Activated CD4-positive, CD25-positive, alpha-beta regulatory T cell treated with anti-CD3 and anti-CD28 coated beads, Interleukin-2, amount 50 U/mL, for 16 hours (primary cell): ENCODE results near the gene DUS2.
"Not testable (repeated sequence)": the region's sequence is repeated elsewhere in the genome, so short reads cannot be mapped to it uniquely, and the experiment has no call there.

Source experiments
- DNase-seq: peaks from one replicate; pipeline ENCODE4 v3.0.0-alpha.2; 2020; ENCODE audit warnings: low read depth, low spot score

The DUS2 gene

GRCh38 chr16:68022728-68023537 is at the start of gene DUS2, which contains the start of gene DDX28:
Gene DUS2 (plus strand): TSS chr16:68023284. CDS start chr16:68038024, 14,740 bp downstream.
Gene DDX28 (minus strand): TSS chr16:68023232. CDS start chr16:68023202, 30 bp downstream.
- peak; percentile 93 for DNase-seq

- no peak for DNase-seq
These were observed 47.6 kb upstream of the DUS2 start for GRCh38 chr16:67975321-67976105.

- no peak for DNase-seq
These were observed 46.9 kb upstream of the DUS2 start for GRCh38 chr16:67976205-67976604.

GRCh38 chr16:67977005-67977404 is 46.1 kb upstream of the DUS2 start:
- DNase-seq, result no peak

- DNase-seq, result no peak
These were observed 45.4 kb upstream of the DUS2 start for GRCh38 chr16:67977469-67978227.

- DNase-seq, result no peak
These were observed 43.0 kb upstream of the DUS2 start, which contains the start of gene DPEP3 for GRCh38 chr16:67979955-67980678. Gene DPEP3 (minus strand): TSS chr16:67980499. CDS start chr16:67980380, 119 bp downstream.

GRCh38 chr16:67982011-67982696 is 40.9 kb upstream of the DUS2 start:
- no peak for DNase-seq

- DNase-seq, result no peak
These were observed 36.1 kb upstream of the DUS2 start for GRCh38 chr16:67986949-67987348.

- DNase-seq, result no peak
These were observed 35.5 kb upstream of the DUS2 start for GRCh38 chr16:67987460-67988160.

GRCh38 chr16:67988675-67989074 is 34.4 kb upstream of the DUS2 start:
- DNase-seq, result no peak

GRCh38 chr16:67989322-67990017 is 33.6 kb upstream of the DUS2 start:
- no peak for DNase-seq

- no peak for DNase-seq
These were observed 33.1 kb upstream of the DUS2 start for GRCh38 chr16:67990018-67990386.

- no peak for DNase-seq
These were observed 30.4 kb upstream of the DUS2 start for GRCh38 chr16:67992661-67993206.

GRCh38 chr16:67993207-67994039 is 29.7 kb upstream of the DUS2 start:
- peak; percentile 61 for DNase-seq

- DNase-seq, result not testable (repeated sequence)
These were observed 29.1 kb upstream of the DUS2 start for GRCh38 chr16:67994040-67994408.

GRCh38 chr16:67995423-67995822 is 27.7 kb upstream of the DUS2 start:
- no peak for DNase-seq

- DNase-seq, result no peak
These were observed 26.4 kb upstream of the DUS2 start for GRCh38 chr16:67996666-67997065.

GRCh38 chr16:67998231-67998778 is 24.8 kb upstream of the DUS2 start:
- not testable (repeated sequence) for DNase-seq
